Body of pancreas (tissue), 4 donors: ENCODE measurements around the gene TFRC. TPM values are rescaled to one million over a fixed set of nuclear protein-coding genes. Genes with fewer than 3 reads are reported as not detected.
"Not testable (repeated sequence)": the region's sequence is repeated elsewhere in the genome, so short reads cannot be mapped to it uniquely, and the experiment has no call there.

Source experiments
- ATAC-seq: fragments of 150-250 bp; one replicate; pipeline ENCODE4 v1.9.1; 2016
- DNase-seq, 4 donors: peaks; one replicate each; pipeline ENCODE4 v3.0.0-alpha.2; 2019
- H3K27ac ChIP-seq, 4 donors: fragments of 200-600 bp; sonication (generic); 1 replicate in 3 of 4; 2 replicates in 1 of 4; pipeline versions ENCODE4 v1.5.1 to v1.6.1; 2016 to 2019; ENCODE audit warnings: mild to moderate bottlenecking in 1 of 4, mixed read lengths in 1 of 4, moderate library complexity in 1 of 4
- H3K27me3 ChIP-seq, 2 donors: fragments of 200-600 bp; sonication (generic); one replicate each; pipeline ENCODE4 v1.6.0; 2016; ENCODE audit warnings: mild to moderate bottlenecking in 1 of 2
- H3K36me3 ChIP-seq, 2 donors: fragments of 200-600 bp; sonication (generic); replicated peaks in 1 of 2; 2 replicates each; pipeline ENCODE4 v1.5.1; 2016; ENCODE audit warnings: low read depth in 2 of 2; ENCODE audit not compliant: insufficient read depth in 1 of 2
- H3K4me1 ChIP-seq: fragments of 200-600 bp; sonication (generic); one replicate; pipeline ENCODE4 v1.6.0; 2016
- H3K4me3 ChIP-seq, 2 donors: fragments of 200-600 bp; sonication (generic); 1 replicate in 1 of 2; 2 replicates in 1 of 2; pipeline ENCODE4 v1.5.1; 2016 to 2019
- H3K9me3 ChIP-seq, 3 donors: fragments of 200-600 bp; sonication (generic); 1 replicate in 2 of 3; 2 replicates in 1 of 3; pipeline ENCODE4 v1.5.1; 2016
- CTCF ChIP-seq, 7 experiments: fragments of 450-650 bp in 4 of 7; fragments of 200-600 bp in 3 of 7; sonication (generic) in 3 of 7; IDR thresholded peaks; one replicate each; pipeline ENCODE4 v1.5.1; 2016 to 2019; ENCODE audit warnings: antibody characterized with exemption in 7 of 7
- POLR2A ChIP-seq, 3 donors: fragments of 450-650 bp; IDR thresholded peaks; one replicate each; pipeline ENCODE4 v1.6.1; 2016; ENCODE audit warnings: antibody characterized with exemption in 3 of 3, mild to moderate bottlenecking in 2 of 3
- WGBS, 2 donors: methylation state at CpG; one replicate each; pipeline ENCODE4 v1.1.5; 2017; 5-methylcytosine and 5-hydroxymethylcytosine counted together
- intact Hi-C: fragments of 100-400 bp; cut with DNase I; formaldehyde crosslinking; loops from one replicate; pipeline ENCODE4 v1.15.1; 2023
- small RNA-seq: library from RNA; depleted of rRNA; stranded (forward); fragments of <200 nt; gene quantifications from one replicate; pipeline ENCODE3, GENCODE V24; 2016
- total RNA-seq, 2 donors: library from RNA; depleted of rRNA; stranded (reverse); fragments of >200 nt; gene quantifications; one replicate each; pipeline ENCODE4 v1.1.0, GENCODE V29; 2016

Gene TFRC
- total RNA-seq, 2 donors from 2014 or later = 23.6 to 51.7 TPM

GRCh38 chr3:196003611-196004010 is 78.3 kb downstream of the TFRC start:
- no peaks in the 10 kb centered on the region for H3K36me3 ChIP-seq
- no peak overlapping the region for H3K4me3 ChIP-seq
- no peaks in the 10 kb centered on the region for H3K4me1 ChIP-seq
- DNase-seq = no peak
- 72 to 77% methylated on average over 12 of the region's 12 CpGs for WGBS, 2 donors
- H3K27me3 ChIP-seq = no peaks in the 10 kb centered on the region
- intact Hi-C loops = no loop called here
- ATAC-seq = no peak
- TF ChIP-seq POLR2A (IDR thresholded peaks at IDR 0.05) (no peak), CTCF (IDR thresholded peaks at IDR 0.05) (no peak)
- H3K27ac ChIP-seq = no peak overlapping the region
- H3K9me3 ChIP-seq = no peaks in the 10 kb centered on the region

DNA sequence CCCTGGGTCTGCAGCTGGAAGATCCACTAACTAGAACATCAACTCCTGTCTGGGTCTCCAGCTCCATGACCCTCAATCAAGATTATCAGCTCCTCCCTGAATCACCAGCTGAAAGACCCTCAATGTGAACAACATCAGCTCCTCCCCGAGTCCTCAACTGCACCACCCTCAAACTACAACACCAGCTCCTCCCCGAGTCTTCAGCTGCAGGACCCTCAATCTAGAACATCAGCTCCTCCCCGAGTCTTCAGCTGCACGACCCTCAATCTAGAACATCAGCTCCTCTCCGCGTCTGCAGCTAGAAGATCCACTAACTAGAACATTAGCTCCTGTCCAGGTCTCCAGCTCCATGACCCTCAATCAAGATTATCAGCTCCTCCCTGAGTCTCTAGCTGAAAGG is 79.2 kb downstream of the TFRC start:
- intact Hi-C loops, ATAC-seq: not testable (repeated sequence)

DNA sequence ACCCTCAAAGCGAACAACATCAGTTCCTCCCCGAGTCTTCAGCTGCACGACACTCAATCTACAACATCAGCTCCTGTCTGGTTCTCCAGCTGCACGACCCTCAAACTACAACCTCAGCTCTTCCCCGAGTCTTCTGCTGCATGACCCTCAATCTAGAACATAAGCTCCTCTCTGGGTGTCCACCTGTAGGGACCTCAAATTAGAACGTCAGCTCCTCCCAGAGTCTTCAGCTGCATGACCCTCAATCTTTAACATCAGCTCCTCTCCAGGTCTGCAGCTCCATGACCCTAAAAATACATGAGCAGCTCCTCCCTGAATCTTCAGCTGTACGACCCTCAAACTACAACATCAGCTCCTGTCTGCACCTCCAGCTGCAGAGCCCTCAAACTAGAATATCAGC is 80.7 kb downstream of the TFRC start:
- H3K36me3 ChIP-seq, H3K9me3 ChIP-seq, H3K4me1 ChIP-seq, DNase-seq, H3K27me3 ChIP-seq, H3K27ac ChIP-seq, ATAC-seq, H3K4me3 ChIP-seq, intact Hi-C loops: not testable (repeated sequence)
- 65 to 73% methylated on average over 7 of the region's 7 CpGs for WGBS, 2 donors

More for the DNA sequence above, 79.2 kb downstream of the TFRC start:
- not testable (repeated sequence) for H3K4me1 ChIP-seq, DNase-seq, H3K27me3 ChIP-seq, H3K27ac ChIP-seq, H3K36me3 ChIP-seq, H3K9me3 ChIP-seq, H3K4me3 ChIP-seq
- 60 to 79% methylated on average over 6 of the region's 6 CpGs for WGBS, 2 donors

DNA sequence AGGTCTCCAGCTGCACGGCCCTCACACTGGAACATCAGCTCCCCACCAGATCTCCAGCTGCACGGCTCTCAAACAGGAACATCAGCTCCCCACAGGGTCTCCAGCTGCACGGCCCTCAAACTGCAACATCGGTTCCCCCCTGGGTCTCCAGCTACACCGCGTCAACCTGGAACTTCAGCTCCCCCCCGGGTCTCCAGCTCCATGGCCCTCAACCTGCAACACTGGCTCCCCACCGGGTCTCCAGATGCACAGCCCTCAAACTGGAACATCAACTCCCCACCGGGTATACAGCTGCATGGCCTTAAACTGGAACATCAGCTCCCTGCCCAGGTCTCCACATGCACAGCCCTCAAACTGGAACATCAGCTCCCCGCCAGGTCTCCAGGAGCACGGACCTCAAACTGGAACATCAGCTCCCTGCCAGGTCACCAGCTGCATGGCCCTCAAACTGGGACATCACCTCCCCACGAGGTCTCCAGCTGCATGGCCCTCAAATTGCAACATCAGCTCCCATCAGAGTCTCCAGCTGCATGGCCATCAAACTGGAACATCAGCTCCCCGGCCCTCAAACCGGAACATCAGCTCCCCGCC is 81.4 kb downstream of the TFRC start:
- intact Hi-C loops, ATAC-seq, H3K27ac ChIP-seq, H3K4me1 ChIP-seq, H3K9me3 ChIP-seq, H3K36me3 ChIP-seq, DNase-seq, H3K4me3 ChIP-seq, H3K27me3 ChIP-seq: not testable (repeated sequence)
- WGBS, 2 donors = 79 to 84% methylated on average over 9 to 12 of the region's 15 CpGs

- Histone ChIP-seq H3K4me3 (no peak overlapping the region), H3K36me3 (no peaks in the 10 kb centered on the region), H3K27me3 (no peaks in the 10 kb centered on the region), H3K9me3 (no peaks in the 10 kb centered on the region), H3K27ac (no peak overlapping the region), H3K4me1 (no peaks in the 10 kb centered on the region)
- intact Hi-C loops = no loop called here
- DNase-seq (no peak), ATAC-seq (no peak)
- no peak for TF ChIP-seq POLR2A (IDR thresholded peaks at IDR 0.05)
- TF ChIP-seq CTCF (IDR thresholded peaks at IDR 0.05) = no peak
- 60 to 69% methylated on average over 4 to 8 of the region's 8 CpGs for WGBS, 2 donors
Measured at GRCh38 chr3:195999896-196000295, 82.0 kb downstream of the TFRC start.

Small RNAs within 50 kb of the gene (small RNA-seq; reads per million reads assigned to genes)
- gene RNU7-18P = not detected

Other genes with a start within 250 kb of the TFRC start
- 10 to 100 TPM; 25.9 to 49.1 TPM for gene TNK2, start 173.5 kb downstream of the TFRC start, total RNA-seq
- gene ZDHHC19, start 129.3 kb upstream of the TFRC start, total RNA-seq = not detected
- gene SLC51A, start 134.4 kb upstream of the TFRC start, total RNA-seq = under 1 TPM in 1 of 2 donors, not detected in 1; 0.26 TPM
- gene PCYT1A, start 205.6 kb upstream of the TFRC start, total RNA-seq = 10 to 100 TPM; 30.9 to 47.8 TPM
- 1 to 10 TPM; 5.6 to 8.3 TPM for gene DYNLT2B, start 236.2 kb upstream of the TFRC start, total RNA-seq